ENCODE data around the gene OR56A4. TPM values are rescaled to one million over a fixed set of nuclear protein-coding genes. Genes with fewer than 3 reads are reported as not detected.
"Not testable (repeated sequence)": the region's sequence is repeated elsewhere in the genome, so short reads cannot be mapped to it uniquely, and the experiment has no call there.

The OR56A4 gene
- total RNA-seq, 2 experiments from 2014 or later = not detected

DNA sequence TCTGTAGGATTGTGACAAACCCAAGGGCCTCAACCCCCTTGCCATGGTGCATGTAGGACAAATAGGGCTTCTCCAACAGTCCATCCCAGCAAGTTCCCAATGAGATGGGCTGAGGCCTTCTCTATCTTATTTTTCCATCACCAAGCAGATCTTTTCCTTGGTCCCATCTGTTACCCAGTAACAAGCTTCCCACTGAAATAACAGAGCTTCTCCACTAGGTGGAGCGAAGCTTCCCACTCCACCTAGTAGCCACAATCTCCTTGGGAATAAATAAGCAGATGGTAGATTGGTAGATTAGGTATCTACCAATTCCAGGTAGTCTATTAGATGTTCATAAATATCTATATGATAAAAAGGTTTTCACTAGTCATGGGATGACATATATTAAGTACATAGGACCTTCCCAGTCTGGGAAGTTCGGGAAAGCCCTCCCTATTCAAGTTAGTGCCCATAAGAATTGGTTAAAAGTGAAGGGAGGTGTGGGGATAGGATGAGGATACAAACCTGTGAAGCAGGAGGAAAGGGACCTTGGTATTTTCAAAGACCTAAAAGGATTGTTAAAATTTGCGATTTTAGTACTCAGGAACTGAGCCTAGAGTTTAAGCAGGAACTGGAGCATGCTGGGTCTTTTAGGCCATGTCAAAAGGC is 14.0 kb downstream of the OR56A4 start:
- CTCF ChIA-PET = interaction anchor here (0.6 kb wide), 2 partner anchors 361 to 370 kb away, joined by 3 read pairs; no protein-coding TSS in a partner anchor
- H3K4me3 Mint-ChIP-seq = no peak overlapping the region
- DNase-seq = no peak
- no peaks in the 10 kb centered on the region for H3K36me3 Mint-ChIP-seq
- H3K9me3 Mint-ChIP-seq (ENCODE audit: low read depth) = no peaks in the 10 kb centered on the region
- H3K27me3 Mint-ChIP-seq = peaks cover 21% of the 10 kb centered on the region
- no peak overlapping the region for H3K27ac Mint-ChIP-seq
- no peak for ATAC-seq
- H3K4me1 Mint-ChIP-seq = no peaks in the 10 kb centered on the region

DNA sequence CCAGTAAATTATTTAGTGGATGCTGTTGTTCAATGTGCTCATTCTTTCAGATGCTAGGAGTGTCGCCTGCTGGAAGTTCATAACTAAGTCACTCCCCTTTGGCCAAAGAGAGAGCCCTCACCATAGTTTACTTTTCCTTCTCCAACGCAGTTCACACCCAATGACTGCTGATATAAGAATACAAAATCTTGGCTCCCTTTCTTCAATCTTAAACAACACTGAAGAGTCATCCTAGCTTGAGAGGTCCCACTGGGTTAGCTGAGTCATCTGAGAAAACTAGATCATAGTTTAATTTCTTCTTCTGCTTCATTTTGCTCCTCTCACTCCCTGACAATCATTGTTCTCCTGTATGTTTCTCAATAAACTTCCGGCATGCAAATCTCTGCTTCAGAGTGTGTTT is 14.6 kb downstream of the OR56A4 start:
- Mint-ChIP-seq H3K27ac (no peak overlapping the region), H3K4me1 (no peaks in the 10 kb centered on the region), H3K9me3 (ENCODE audit: low read depth) (no peaks in the 10 kb centered on the region), H3K27me3 (peaks cover 24% of the 10 kb centered on the region), H3K4me3 (no peak overlapping the region), H3K36me3 (no peaks in the 10 kb centered on the region)
- CTCF ChIA-PET = interaction anchor here (0.6 kb wide), 1 partner anchor 371 kb away, joined by 3 read pairs; no protein-coding TSS in a partner anchor
- ATAC-seq (no peak), DNase-seq (no peak)

DNA sequence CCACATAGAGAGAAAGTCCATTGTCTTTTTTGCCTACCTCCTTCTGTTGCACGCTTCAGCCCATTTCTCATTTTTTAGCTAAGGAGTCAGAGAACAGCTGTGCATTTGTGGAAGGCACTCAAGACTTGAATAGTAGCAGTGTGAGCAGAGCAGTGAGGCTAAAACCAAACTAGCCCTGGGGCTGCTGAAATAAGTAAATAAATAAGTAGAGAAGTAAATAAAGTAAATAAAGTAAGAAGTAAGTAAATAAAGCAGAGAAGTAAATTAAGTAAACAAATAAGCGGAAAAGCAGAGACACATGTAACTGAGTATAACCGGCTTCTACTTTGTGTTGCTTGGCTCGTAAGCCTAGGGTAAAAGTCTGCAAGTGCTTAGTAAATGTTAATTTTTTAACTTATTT is 17.5 kb downstream of the OR56A4 start:
- H3K4me1 Mint-ChIP-seq = no peaks in the 10 kb centered on the region
- CTCF ChIA-PET = no interaction called here
- H3K9me3 Mint-ChIP-seq (ENCODE audit: low read depth) = no peaks in the 10 kb centered on the region
- no peak overlapping the region for H3K27ac Mint-ChIP-seq
- no peak for ATAC-seq
- no peak for DNase-seq
- H3K4me3 Mint-ChIP-seq = no peak overlapping the region
- peaks cover 21% of the 10 kb centered on the region for H3K27me3 Mint-ChIP-seq
- no peaks in the 10 kb centered on the region for H3K36me3 Mint-ChIP-seq

DNA sequence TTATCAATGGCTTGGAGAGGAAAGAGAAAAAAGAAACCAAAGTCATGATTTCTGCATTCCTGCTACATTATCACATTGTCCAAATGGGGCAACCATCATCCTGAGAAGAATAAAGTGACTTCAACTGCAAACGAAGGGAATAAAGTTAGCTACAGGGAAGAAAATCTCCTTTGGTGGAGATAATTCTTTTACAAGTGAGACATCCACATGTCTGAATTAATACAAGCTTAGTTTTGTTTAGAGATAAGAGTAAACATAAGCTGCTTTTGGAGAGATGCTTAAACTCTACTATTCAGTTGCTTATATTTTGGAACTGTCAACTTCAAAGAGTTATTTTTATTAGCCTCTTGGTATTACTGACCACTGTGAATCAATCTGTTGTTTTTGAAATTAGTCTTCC is 19.9 kb downstream of the OR56A4 start, which contains the start of gene OR52L1:
Gene OR52L1, minus strand, starts transcription at position 101 of the 400 bp plus-strand sequence. Its CDS starts 55 bp downstream, at position 46.
- no peak within 1 kb of the TSS for H3K4me3 Mint-ChIP-seq
- H3K9me3 Mint-ChIP-seq (ENCODE audit: low read depth) = no peaks in the 10 kb centered on the region
- peaks cover 16% of the 10 kb centered on the region for H3K27me3 Mint-ChIP-seq
- no peak within 1 kb of the TSS for H3K27ac Mint-ChIP-seq
- no peaks in the 10 kb centered on the region for H3K4me1 Mint-ChIP-seq
- CTCF ChIA-PET = no interaction called here
- H3K36me3 Mint-ChIP-seq = no peaks in the 10 kb centered on the region
- no peak for ATAC-seq
- DNase-seq = no peak

DNA sequence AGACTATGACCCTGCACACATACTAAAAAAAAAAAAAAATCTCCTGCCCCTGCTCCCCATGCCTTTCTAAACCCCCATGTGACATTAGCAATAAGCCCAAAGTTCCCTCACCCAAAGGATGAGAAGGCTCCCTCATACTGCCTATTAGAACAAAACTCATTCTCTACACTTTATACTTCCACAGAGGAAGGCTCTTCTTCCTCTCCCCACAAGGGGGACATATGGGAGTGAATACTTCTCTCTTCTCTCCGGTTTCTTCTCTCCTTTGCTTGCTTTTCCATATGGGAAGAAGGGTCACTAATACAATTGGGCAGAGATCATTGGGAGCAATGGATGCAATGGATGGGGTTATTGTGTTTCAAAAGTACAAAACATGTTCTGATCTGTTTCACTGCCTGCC is 23.3 kb downstream of the OR56A4 start:
- no peak overlapping the region for H3K4me3 Mint-ChIP-seq
- CTCF ChIA-PET = no interaction called here
- no peak for DNase-seq
- H3K36me3 Mint-ChIP-seq = no peaks in the 10 kb centered on the region
- no peaks in the 10 kb centered on the region for H3K4me1 Mint-ChIP-seq
- peaks cover 4% of the 10 kb centered on the region for H3K27me3 Mint-ChIP-seq
- no peak overlapping the region for H3K27ac Mint-ChIP-seq
- peaks cover 2% of the 10 kb centered on the region for H3K9me3 Mint-ChIP-seq (ENCODE audit: low read depth)
- ATAC-seq = no peak

DNA sequence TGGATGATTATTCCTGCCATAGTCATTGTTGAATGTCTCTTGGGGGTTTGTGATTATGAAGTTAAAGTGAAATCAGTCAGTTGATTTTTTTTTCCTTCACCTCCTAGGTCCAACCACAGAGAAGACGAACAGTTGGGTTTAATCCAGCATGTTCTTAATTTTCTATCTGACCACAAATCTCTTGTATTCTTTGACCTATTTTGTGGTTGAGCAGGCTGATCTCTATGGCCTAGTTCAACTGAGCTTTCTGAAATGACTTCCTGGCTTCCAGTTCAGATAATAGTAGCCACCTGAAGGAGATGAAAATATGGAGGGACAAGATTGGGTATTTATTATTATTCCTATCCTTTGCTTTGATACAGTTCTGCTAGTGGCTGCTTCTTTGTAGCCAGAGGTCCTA is 33.2 kb downstream of the OR56A4 start:
- ATAC-seq = no peak
- DNase-seq = no peak
- H3K4me1 Mint-ChIP-seq = no peaks in the 10 kb centered on the region
- H3K9me3 Mint-ChIP-seq (ENCODE audit: low read depth) = no peaks in the 10 kb centered on the region
- no peaks in the 10 kb centered on the region for H3K36me3 Mint-ChIP-seq
- CTCF ChIA-PET = no interaction called here
- no peak overlapping the region for H3K27ac Mint-ChIP-seq
- H3K27me3 Mint-ChIP-seq = no peaks in the 10 kb centered on the region
- H3K4me3 Mint-ChIP-seq = no peak overlapping the region

DNA sequence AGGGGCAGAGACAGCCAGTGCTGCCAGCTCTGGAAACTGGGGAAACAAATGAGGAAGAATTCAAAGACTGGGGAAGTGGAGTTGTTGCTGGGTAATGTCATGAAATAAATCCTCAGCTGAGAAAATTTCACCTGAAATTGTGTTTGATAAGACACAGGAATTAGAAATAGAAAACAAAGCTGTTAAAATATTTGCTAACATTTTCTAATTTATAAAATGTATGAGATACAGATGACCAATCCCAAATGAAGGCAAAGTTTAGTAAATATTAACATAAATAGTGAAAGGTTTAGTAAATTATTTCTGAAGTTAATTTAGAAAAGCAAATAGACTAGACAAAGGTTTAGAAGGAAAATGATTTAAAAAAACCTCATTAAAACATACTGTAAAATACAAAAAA is 38.4 kb downstream of the OR56A4 start, which contains the start of gene OR56A5:
Gene OR56A5, minus strand, starts transcription at position 101 of the 400 bp plus-strand sequence. Its CDS starts 0 bp downstream, at position 101.
- DNase-seq (no peak), ATAC-seq (no peak)
- Mint-ChIP-seq H3K27ac (no peak within 1 kb of the TSS), H3K4me3 (no peak within 1 kb of the TSS), H3K36me3 (no peaks in the 10 kb centered on the region), H3K4me1 (no peaks in the 10 kb centered on the region), H3K9me3 (ENCODE audit: low read depth) (peaks cover 4% of the 10 kb centered on the region), H3K27me3 (no peaks in the 10 kb centered on the region)
- CTCF ChIA-PET = no interaction called here

DNA sequence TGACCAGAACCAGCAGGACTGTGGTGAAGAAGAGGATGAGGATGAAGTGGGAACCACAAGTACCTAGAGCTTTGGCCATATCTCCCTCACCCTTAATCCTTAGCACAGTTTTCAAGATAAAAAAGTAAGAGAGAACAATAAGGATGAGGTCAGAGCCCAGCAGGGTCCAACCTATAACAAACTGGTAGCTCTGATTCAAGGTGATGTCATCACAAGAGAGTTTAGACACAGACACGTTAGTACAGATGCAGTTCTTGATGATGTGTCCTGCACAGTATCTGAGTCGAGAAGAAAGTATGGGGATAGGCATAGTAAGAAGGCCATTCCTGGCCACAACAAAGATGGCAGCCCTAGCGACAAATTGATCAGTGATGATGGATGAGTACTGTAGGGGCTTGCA is 39.0 kb downstream of the OR56A4 start:
- H3K36me3 Mint-ChIP-seq = no peaks in the 10 kb centered on the region
- DNase-seq (no peak), ATAC-seq (no peak)
- CTCF ChIA-PET = no interaction called here
- no peak overlapping the region for H3K27ac Mint-ChIP-seq
- H3K4me3 Mint-ChIP-seq = no peak overlapping the region
- H3K9me3 Mint-ChIP-seq (ENCODE audit: low read depth) = peaks cover 7% of the 10 kb centered on the region
- no peaks in the 10 kb centered on the region for H3K27me3 Mint-ChIP-seq
- H3K4me1 Mint-ChIP-seq = no peaks in the 10 kb centered on the region

DNA sequence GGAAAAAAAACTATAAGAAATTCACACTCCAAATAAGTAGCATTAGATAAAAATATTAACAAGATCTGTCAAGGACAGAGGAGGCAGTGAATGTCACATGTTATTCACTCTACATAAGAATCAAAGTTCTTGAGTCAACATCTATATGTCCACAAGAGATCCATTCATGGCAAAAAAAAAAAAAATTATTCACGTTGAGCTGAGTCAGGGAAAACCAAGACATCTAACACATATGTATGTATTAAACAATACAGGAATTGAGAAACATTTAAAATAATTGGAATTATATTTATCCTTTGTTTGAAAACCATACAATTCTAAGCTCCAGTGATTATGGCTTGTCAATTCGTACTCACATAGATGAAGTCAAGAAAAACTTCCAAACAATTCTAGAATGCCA is 39.8 kb downstream of the OR56A4 start:
- no peaks in the 10 kb centered on the region for H3K4me1 Mint-ChIP-seq
- H3K4me3 Mint-ChIP-seq = no peak overlapping the region
- CTCF ChIA-PET = no interaction called here
- no peak overlapping the region for H3K27ac Mint-ChIP-seq
- peaks cover 10% of the 10 kb centered on the region for H3K9me3 Mint-ChIP-seq (ENCODE audit: low read depth)
- no peak for DNase-seq
- H3K27me3 Mint-ChIP-seq = no peaks in the 10 kb centered on the region
- no peak for ATAC-seq
- no peaks in the 10 kb centered on the region for H3K36me3 Mint-ChIP-seq

DNA sequence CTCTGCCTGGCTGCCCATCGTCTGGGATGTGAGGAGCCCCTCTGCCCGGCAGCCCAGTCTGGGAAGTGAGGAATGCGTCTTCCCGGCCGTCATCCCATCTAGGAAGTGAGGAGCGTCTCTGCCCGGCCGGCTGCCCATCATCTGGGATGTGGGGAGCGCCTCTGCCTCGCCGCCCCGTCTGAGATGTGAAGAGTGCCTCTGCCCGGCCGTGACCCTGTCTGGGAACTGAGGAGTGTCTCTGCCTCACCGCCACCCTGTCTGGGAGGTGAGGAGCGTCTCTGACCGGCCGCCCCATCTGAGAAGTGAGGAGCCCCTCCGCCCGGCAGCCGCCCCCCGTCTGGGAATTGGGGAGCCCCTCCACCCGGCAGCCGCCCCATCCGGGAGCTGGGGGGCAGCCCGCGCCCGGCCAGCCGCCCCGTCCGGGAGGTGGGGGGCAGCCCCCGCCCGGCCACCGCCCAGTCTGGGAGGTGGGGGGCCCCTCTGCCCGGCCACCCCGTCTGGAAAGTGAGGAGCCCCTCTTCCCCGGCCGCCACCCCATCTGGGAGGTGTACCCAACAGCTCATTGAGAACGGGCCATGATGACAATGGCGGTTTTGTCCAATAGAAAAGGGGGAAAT is 45.9 kb downstream of the OR56A4 start:
- H3K27ac Mint-ChIP-seq, DNase-seq, H3K36me3 Mint-ChIP-seq, ATAC-seq, H3K27me3 Mint-ChIP-seq, CTCF ChIA-PET, H3K4me1 Mint-ChIP-seq, H3K4me3 Mint-ChIP-seq: not testable (repeated sequence)
- H3K9me3 Mint-ChIP-seq (ENCODE audit: low read depth) = peaks cover 11% of the 10 kb centered on the region

DNA sequence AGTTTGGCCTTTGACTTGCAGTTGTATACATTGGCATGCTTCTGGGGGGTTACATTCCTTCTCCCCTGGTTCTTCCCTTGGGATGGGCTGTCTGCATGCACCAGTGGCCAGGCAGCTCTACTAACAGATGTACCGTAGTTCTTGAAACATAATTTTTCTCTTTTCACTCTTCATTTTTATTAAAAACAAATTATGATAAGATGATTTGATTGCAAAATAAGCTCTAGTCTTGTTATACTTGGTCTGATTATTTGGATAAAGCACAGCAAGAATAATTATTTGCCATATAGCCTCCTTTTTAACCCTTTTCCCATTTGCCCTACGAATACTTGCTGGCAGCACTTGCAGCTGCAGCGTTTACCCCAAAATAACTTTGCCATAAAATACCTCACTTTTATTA is 51.2 kb downstream of the OR56A4 start:
- CTCF ChIA-PET = no interaction called here

More for the DNA sequence above, 51.2 kb downstream of the OR56A4 start:
- DNase-seq (no peak), ATAC-seq (no peak)
- Mint-ChIP-seq H3K27me3 (peaks cover 3% of the 10 kb centered on the region), H3K4me1 (no peaks in the 10 kb centered on the region), H3K9me3 (ENCODE audit: low read depth) (no peaks in the 10 kb centered on the region), H3K27ac (no peak overlapping the region), H3K36me3 (no peaks in the 10 kb centered on the region), H3K4me3 (no peak overlapping the region)

Other genes with a start within 250 kb of the OR56A4 start
- not detected for gene OR52N5, start 223.6 kb downstream of the OR56A4 start, total RNA-seq
- not detected for gene OR52N1, start 215.7 kb downstream of the OR56A4 start, total RNA-seq
- not detected for gene OR52N2, start 198.0 kb downstream of the OR56A4 start, total RNA-seq
- gene OR52E6, start 165.0 kb downstream of the OR56A4 start, total RNA-seq = not detected
- gene OR52E8, start 149.3 kb downstream of the OR56A4 start, total RNA-seq = not detected
- not detected for gene OR52E4, start 126.3 kb downstream of the OR56A4 start, total RNA-seq
- gene OR52E5, start 113.7 kb downstream of the OR56A4 start, total RNA-seq = not detected
- not detected for gene OR56A3, start 64.7 kb downstream of the OR56A4 start, total RNA-seq
- gene OR56A5, start 38.5 kb downstream of the OR56A4 start, total RNA-seq = not detected
- gene OR52L1, start 20.0 kb downstream of the OR56A4 start, total RNA-seq = not detected
- gene OR56A1, start 23.8 kb upstream of the OR56A4 start, total RNA-seq = not detected
- not detected for gene OR56B4, start 100.7 kb upstream of the OR56A4 start, total RNA-seq
- gene OR52B2, start 163.4 kb upstream of the OR56A4 start, total RNA-seq = not detected
- not detected for gene OR52W1, start 192.3 kb upstream of the OR56A4 start, total RNA-seq
- not detected for gene C11orf42, start 198.6 kb upstream of the OR56A4 start, total RNA-seq
- 10 to 100 TPM; 17.3 to 19.9 TPM for gene FHIP1B, start 227.7 kb upstream of the OR56A4 start, total RNA-seq
- under 1 TPM in 1 of 2 experiments, not detected in 1; 0.26 TPM for gene CNGA4, start 232.1 kb upstream of the OR56A4 start, total RNA-seq

Data from activated CD8-positive, alpha-beta memory T cell treated with anti-CD3 and anti-CD28 coated beads, Interleukin-2, amount 10 ng/mL, durations not matched to agents 7 days and 5 days (primary cell).